ENCODE data around the gene ATXN1. TPM values are rescaled to one million over a fixed set of nuclear protein-coding genes. Genes with fewer than 3 reads are reported as not detected.

ATXN1 gene
- total and polyA plus RNA-seq, 2 experiments from 2014 or later = 4.8 to 9.1 TPM

- Mint-ChIP-seq H3K27ac (no peak overlapping the region), H3K4me1 (peaks cover 34% of the 10 kb centered on the region), H3K9me3 (peaks cover 7% of the 10 kb centered on the region; the same call in 1 of the 3 replicates), H3K36me3 (ENCODE audit: low read depth) (peaks cover 4% of the 10 kb centered on the region; the same call in 1 of the 3 replicates), H3K27me3 (ENCODE audit: insufficient read depth, low read depth, poor library complexity) (peaks cover 3% of the 10 kb centered on the region), H3K4me3 (no peak overlapping the region)
- Histone ChIP-seq H3K9me2 (ENCODE audit: insufficient read depth) (no peaks in the 10 kb centered on the region), H3K4me3 (no peak overlapping the region), H3K4me1 (ENCODE audit: insufficient read depth) (peaks cover 39% of the 10 kb centered on the region), H3K79me2 (replicated peaks; ENCODE audit: insufficient read depth) (no peaks in the 10 kb centered on the region), H3K27me3 (ENCODE audit: insufficient read depth) (no peaks in the 10 kb centered on the region), H3K4me2 (no peak overlapping the region), H3K36me3 (ENCODE audit: insufficient read depth) (no peaks in the 10 kb centered on the region), H3K27ac (ENCODE audit: low read depth) (no peak overlapping the region), H4K20me1 (replicated peaks; ENCODE audit: insufficient read depth) (no peaks in the 10 kb centered on the region; the same call in 1 of the 2 replicates), H3F3A (replicated peaks; ENCODE audit: low read depth) (no peaks in the 10 kb centered on the region), H2AFZ (no peak overlapping the region)
- no peak for ATAC-seq
- no peak for TF ChIP-seq ZNF462 (CRISPR knock-in tag; IDR thresholded peaks at IDR 0.05)
- no peak for TF ChIP-seq STAT1 (IDR thresholded peaks at IDR 0.05; ENCODE audit: unreplicated experiment)
- no peak for TF ChIP-seq REST (IDR thresholded peaks at IDR 0.05; ENCODE audit: unreplicated experiment)
- no peak for TF ChIP-seq ZNF114 (CRISPR knock-in tag; IDR thresholded peaks at IDR 0.05)
- no peak for TF ChIP-seq EZH2 (IDR thresholded peaks at IDR 0.05; ENCODE audit: low read depth, unreplicated experiment)
- TF ChIP-seq POLR2AphosphoS5 (IDR thresholded peaks at IDR 0.05; ENCODE audit: low read depth) = no peak
- no peak for TF ChIP-seq NANOG (IDR thresholded peaks at IDR 0.05; ENCODE audit: borderline replicate concordance)
- TF ChIP-seq CTCF (conservative IDR thresholded peaks at IDR 0.05; ENCODE audit: low read depth in 2 of 2) = no peak
- TF ChIP-seq ZNF331 (CRISPR knock-in tag; IDR thresholded peaks at IDR 0.05; ENCODE audit: low read depth) = no peak
- no peak for DNase-seq (ENCODE audit: low spot score)
These were observed 263.0 kb downstream of the ATXN1 start for GRCh38 chr6:16498237-16498636.

Data from GM23338 (cell line).